Amygdala (tissue), 56 donors: Measurements from ENCODE around the gene CXCL1.
"Not testable (repeated sequence)": the region's sequence is repeated elsewhere in the genome, so short reads cannot be mapped to it uniquely, and the experiment has no call there.

Experiments
- DNase-seq, 56 donors: peaks; one replicate each; lab custom pipeline; 2025; lab: John Stamatoyannopoulos, UW

Gene CXCL1

DNA sequence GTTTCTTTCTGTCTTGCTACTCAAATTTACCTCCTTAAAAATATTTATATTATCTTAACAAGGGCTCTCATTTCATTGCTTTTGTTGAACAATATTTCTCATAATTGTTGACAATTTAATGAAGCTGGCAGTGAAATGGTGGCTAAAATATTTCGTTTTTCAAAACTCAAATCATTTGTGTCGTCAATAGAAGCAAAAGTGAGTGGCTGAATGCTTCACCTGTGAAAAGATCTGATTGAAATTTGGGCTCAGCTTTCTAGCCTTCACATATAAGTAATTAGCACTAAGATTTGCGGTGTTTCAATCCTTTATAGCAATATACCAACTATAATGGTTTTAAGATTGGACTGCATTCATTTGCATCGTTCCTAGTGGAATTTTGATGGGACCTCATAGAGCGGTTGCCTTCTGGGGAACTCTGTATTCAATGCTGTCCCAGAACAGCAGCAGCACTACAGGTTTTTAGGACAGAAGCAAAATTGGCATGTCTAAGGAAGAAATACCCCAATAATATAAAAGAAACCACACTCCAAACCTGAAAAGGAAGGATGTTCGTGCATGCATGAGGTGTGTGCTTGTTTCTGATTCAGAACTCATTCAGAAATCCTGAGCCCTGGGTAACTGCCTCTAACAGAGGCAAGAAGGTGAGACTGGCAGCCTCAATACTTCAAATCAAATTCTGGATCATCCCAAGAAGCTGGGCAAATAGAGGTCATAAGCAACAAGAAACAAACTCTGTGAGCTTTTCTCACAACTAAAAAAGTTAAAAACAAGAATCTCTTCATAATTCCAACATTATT lies 2.5 kb downstream of the CXCL1 start:
- no peak for DNase-seq

DNA sequence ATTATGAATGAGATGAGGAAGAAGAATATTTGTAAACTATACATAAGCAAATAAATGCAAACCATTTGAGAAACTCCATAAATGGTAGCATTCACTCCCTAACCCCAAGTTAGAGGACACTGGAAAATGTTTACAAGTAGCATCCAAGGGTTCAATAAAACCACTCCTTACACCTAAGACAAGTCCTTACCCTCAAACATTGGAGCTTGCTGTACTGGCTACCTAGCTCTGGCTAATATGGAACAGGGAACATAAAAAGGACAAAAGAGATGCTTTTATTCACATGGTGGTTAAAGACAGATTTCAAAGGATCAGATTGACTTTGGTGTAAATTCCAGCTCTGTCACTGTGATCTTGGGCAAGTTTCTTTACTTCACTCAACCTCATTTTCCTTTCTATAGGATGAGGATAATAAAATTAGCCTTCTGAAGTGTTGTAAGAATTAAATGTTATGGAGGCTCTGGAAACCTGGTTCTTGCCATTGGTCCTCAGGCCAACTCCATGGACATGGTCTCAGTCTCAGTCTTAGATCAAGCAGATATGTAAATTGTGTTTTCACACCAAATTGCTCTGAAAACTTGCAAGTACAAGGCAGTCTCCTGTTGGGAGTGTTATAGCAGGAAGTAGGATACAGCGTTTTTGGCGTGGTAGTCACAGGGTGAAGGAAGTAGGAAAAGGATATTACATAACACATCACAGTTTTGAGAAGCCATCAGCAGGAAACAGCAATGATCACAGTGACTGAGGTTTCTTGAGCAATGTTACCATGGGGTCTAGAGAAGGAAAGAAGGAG lies 3.3 kb downstream of the CXCL1 start:
- no peak for DNase-seq

DNA sequence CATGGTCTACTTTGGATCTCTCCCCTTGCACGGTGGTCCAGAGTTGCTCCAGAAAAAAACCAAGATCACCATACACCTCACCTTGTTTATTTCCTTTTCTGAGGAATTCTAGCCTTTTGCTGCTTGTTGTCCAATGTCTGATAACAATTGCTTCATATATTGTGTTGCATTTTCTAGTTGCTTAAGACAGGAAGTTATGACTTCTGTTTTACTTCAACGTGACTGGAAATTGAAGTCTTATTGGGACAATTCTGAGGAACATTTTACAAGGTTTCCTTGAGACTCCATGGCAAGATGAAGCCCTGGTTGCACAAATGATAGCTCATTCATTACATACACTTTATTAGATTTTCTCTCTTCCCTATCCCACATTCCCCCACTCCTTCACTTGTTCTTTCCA lies 5.2 kb downstream of the CXCL1 start:
- no peak for DNase-seq

DNA sequence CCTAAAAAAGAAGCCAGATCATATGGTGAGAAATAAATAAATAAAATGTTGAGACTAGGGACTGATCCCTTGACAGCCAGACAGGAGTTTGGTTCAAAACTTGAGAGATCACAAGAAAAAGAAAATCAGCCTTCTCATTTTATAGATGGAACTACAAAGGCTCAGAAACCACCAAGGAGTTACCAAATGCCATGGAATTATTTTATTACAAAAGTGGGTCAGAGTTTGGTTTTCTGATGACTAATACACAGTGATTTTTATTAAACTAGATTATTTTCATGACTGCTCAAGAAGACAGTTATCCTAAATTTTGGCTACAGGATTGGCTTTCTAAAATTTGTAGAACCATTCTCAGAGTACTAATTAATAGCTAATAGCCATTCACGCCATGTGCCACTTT lies 6.2 kb downstream of the CXCL1 start:
- no peak for DNase-seq

DNA sequence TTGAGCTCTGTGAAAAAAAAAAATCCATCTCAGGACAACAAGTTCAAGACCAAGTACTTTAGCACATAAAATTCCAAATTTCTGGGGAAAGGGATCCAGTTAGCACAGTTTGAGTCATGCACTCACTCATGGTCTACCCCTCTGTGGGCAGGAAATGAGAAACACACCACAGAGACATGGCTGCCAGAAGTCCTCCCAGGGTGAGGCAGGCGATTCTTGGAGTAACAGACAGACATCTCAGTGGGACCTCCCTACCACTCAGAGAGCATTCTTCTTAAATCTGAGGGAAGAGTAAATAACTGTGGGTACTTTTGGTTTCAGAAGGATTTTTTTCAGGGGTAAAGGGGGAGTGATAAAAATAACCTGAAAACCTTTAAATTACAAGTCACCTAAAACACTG lies 14.1 kb downstream of the CXCL1 start:
- no peak for DNase-seq

DNA sequence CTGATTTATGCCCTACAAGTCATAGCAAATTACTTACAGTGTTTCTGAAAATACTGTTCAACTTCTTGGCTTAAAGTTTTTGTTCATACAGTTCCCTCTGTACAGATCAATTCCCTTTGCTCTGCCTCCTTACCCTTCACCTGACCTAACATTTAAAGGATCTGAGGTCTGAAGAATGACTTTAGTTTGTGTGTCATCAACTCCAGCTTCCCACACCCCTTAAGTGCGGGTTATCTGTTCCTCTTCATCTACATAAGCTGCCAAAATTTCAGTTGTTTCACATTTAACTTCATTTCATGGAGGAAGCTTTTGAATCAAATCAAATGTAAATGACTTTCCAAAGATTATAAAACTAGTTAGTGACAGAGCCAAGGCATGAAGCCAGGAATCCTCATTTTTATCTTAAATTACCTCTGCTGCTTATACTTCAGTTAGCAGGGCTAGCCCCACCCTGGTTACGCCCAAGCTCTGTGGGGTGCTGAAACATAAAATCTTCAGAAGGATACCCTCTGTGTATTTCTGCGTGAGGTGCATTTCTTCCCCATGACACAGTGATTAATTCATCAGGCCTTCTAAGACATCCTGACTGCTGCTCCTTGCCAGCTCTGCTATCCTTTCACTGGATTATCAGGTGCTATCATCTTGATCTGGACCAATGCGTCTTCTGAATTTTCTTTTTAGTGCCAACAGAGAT lies 16.5 kb downstream of the CXCL1 start:
- no peak for DNase-seq

DNA sequence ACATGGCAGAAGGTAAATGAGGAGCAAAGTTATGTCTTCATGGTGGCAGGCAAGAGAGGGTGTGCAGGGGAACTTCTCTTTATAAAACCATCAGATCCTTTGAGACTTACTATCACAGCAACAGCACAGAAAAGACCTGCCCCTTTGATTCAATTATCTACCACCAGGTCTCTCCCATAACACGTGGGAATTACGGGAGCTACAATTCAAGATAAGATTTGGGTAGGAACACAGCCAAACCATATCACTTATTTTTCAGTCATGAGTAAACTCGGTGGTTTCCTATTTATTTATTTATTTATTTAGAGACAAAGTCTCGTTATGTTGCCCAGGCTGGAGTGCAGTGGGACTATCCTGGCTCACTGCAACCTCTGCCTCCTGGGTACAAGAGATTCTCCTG lies 22.1 kb downstream of the CXCL1 start:
- DNase-seq: no peak

DNA sequence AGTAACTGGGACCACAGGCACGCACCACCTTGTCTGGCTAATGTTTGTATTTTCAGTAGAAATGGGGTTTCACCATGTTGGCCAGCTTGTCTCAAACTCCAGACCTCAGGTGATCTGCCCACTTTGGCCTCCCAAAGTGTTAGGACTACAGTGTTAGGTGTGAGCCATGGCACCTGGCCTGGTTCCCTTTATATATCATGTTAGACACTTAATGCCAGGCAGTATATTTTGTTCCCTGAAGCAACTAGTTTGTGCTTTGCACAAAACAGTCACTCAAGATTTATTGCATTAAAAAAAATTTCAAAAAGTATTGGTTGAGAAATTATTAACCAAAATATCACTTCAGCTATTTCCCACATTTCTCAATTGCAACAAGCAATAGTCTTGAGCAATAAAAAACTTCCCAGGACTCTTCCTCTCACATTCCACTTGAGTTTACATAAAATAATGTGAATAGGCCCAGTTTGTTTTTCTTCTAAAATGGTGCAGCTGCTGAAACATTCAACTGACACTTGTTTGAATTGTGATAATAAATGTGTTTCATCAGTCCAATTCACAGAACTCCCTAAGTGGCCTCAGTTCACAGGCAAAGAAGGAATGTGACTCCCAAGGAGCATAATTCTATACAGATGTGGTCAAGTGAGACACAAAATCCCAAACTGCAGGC lies 22.7 kb downstream of the CXCL1 start:
- no peak for DNase-seq

DNA sequence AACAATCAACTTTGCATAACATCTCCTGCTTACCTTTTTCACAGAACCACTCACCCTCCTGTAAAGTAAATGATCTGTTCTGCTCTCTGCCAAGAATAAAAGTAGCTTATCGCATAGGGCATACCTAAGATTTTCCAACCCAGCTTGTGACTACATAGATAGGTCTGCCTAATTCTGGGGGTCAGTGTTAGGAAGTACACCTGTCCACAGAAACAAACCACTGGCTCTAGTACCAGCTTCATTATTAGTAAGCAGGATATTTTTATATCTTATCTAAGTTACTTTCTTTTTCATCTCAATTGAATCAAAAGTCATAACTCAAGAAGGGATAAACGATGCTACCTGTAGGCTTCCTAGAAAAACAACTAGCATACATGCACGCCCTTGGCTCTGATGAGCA lies 23.8 kb downstream of the CXCL1 start:
- no peak for DNase-seq

DNA sequence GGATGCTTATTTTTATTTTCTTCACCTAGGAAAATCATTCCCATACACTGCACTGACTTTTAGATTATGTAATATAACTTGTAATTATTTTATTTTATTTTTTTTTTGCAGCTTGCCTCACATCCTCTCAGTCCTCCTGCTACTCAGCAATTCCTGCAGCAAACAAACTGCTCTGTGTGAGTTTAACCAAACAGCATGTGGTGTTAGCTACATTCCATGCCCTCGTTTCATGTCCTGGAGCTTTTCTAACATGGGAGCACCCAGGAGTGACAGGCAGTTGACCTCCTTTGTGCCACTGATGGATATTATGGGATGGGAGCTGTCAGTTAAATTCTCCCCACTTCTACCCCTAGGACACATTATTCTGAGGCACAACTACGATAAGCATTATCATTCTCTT lies 24.8 kb downstream of the CXCL1 start:
- no peak for DNase-seq

DNA sequence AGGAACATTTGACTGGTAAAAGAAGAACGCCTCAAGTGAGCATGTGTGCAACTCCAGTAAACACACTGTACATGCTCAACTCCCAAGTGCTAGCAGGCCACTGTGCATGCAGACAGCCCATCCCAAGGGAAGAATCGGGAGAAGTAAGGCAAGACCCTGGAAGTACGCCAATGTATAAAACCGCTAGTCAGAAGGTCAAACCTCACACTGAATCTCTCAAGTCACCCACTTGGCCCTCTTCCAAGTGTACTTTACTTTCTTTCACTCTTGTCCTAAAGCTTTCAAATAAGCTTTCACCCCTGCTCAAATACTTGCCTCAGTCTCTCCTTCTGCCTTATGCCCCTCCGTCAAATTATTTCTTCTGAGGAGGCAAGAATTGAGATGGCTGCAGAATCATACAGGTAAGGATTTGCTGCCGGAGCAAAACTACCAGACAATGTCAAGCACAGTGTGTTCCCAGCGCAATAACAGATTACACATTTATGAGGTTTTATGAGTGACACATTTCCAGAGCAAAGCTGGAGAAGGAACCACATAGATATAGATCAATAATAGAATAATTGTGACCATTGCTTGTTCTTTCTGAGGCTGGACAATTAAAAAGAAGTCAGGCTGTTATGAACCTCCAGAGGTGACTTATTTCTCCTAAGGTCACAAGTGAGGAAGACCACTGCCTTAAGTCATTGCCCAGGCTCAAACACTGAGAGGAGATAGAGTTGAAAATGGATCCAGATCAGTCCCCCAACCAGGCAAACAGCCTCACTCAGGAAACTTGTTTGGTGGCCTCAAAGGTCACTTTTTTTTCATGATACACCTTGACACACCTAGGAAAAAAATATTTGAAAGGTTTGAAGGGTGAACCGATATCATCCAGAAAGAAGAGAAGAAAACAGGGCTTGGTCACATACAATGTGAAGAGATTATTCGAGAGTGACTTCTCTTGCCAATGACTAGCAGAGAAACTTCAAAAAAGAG lies 26.3 kb downstream of the CXCL1 start:
- DNase-seq: no peak

DNA sequence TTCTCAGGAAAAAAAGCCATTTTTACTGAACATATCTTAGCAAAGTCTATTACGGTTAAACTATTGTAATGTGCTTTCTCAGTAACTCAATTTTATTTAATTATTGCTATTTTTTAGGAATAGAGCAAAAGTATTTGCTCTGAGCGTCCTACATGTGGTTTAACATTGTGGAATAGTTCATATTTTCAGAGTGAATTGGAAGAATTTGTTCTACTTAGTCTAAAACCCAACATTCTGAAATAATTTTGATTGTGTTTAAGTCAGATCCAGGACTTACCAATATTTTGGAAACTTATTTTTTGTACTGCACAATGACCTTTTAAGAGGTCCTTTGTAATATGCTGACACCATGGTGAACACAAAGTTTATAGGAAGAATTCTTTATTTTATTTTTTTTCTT lies 27.2 kb downstream of the CXCL1 start:
- DNase-seq: no peak

DNA sequence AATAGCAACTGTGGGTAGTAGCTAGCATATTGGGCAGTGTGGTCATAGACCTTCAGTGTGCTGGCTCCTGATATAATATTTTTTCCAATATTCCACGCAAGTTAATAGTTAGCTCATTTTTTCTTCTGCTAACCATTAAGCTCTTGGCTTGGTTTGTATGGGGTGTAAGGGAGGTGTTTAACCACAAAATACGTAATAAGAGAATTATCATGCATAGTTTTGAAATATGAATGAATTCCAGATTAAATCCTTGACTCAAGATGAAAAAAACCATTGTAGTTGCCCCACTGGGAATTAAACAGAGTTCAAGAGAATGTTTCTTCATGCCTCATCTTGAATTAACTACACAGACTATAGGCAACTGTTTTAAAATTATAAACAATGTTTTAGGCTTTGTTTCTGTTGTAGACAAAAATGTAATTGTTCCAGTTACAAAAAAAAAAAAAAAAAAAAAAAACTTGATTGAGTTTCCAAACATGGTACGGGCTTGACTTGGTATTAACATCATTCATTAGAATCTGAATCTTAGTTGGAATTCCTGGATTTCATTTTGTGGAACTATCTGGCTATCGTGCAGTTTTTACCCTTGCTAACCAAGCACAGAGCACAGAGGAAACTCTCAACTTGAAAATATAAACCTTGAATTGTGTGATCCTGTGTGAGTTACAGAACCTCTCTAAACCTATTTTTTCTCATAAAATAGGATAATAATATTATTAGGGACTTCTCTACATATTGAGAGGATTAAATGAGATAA lies 28.4 kb downstream of the CXCL1 start:
- DNase-seq: no peak

DNA sequence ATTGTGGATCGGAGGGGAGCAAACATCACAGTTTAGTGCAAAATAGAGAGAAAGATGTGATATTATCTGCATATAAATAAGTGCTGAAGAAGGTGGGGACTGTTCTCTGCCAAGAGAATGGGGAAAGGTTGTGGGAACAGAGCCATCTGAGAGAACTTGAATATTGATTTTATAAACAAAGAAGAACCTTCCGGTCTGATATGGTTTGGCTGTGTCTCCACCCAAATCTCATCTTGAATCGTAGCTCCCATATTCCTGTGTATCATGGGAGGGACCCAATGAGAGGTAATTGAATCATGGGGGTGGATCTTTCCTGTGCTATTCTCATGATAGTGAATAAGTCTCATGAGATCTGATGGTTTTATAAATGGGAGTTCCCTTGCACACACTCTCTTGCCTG lies 30.1 kb downstream of the CXCL1 start:
- DNase-seq: not testable (repeated sequence)

DNA sequence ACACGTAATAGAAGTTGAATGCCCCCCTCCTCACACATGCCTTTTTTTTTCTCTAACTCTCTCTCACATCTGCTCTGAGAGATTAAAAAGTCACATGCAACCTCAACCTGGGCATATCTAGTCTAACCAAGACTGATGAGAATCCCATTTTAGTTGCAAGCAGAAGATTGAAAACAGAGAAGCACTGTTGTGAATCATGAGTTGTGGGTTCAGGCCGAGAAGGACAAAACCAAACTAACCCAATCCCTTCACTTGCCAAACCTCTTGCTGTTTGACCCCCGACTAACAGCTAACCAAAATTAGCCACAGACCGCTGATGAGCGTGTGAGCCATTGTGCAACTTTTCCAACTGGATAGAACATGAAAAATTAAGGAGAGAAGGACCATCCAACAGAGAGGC lies 31.8 kb downstream of the CXCL1 start:
- DNase-seq: no peak

DNA sequence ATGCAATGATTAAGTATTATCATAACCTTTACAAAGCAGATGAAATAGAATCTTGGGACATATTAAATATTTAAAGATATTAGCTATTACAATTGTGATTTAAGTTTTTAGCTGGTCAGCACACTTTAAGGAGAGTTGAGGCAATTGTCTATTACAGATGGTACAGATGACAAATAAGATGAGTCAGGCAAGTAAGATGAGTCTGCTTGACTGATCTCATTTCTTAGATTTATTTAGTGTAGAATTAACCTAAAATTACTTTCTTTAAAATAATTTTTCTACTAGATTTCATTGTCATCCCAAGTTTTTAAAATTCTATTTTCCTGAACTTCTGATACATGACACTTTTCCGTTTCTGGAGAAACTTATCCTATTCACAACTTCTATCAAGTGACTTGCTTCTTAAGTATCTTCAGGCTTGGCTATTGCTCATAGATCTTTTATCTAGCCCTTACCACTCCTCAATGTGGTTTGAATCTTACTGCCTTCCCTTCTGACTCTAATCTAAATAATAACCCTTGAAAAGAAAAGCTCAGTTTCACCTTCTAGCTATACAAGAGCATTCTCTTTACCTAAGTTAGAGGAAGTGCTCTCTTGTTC lies 32.9 kb downstream of the CXCL1 start:
- no peak for DNase-seq

DNA sequence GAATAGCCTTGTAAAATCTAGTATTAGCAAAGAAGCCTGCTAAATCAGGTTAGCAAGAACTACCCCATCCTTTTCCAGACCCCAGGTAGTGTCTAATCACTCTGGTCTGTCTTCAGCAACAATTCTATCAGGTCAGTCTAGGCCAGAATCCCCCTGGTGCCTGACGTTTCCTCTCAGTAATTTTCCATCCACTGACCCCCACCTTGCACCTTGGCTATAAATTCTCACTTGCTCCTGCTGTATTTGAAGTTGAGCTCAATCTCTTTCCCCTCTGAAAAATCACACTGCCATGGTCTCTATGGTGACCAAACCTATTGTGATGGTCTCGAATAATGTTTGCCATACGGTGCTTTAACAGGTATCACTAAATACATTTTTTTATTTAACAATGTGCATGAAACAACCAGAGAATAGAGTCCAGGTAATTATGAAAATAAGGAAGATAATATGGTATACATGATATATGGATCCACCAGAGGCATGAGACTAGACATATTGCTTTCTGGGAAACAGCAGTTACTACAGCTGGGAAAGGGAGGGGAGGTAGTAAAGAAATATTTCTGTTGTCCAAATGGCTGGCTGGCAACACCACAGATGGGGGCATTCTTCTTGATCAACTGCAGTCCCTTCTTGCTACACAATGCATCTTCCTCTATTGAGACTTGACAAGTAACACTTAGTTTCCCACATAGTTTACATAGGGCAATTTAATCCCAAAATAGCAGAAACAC lies 33.8 kb downstream of the CXCL1 start:
- no peak for DNase-seq

DNA sequence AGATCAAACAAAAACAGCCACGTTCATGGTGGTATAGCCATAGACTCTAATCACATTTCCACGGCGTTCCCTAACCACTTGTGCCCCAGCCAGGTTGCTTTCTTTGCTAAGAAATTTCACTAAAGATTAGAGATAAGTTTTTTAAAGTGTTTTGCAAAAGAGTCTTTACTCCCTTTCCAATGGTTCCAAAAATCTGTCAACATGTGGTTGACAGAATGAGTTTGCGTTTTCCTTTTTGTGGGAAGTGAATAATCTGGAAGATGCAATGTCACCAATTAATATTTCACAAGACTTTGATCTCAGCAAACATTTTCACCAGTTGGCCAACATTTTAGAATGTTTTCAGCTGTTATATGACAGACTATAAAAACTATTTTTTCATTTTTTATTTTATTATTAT lies 35.3 kb downstream of the CXCL1 start:
- DNase-seq: no peak
